Panc1 (cell line): Measurements from ENCODE around the gene NCOA3.

Experiments used
- CTCF ChIP-seq: fragments of 450-650 bp; IDR thresholded peaks from 2 replicates; pipeline ENCODE4 v1.5.1; 2017; ENCODE audit warnings: mild to moderate bottlenecking
- POLR2AphosphoS5 ChIP-seq: IDR thresholded peaks from 2 replicates; pipeline ENCODE4 v1.6.1; 2012; ENCODE audit warnings: mild to moderate bottlenecking, low read depth, low read length, moderate library complexity
- SIN3A ChIP-seq: IDR thresholded peaks from 2 replicates; pipeline ENCODE4 v1.6.1; 2012; ENCODE audit warnings: low read depth, mild to moderate bottlenecking, low read length, moderate library complexity, borderline replicate concordance; ENCODE audit not compliant: insufficient read depth
- TCF7L2 ChIP-seq: IDR thresholded peaks from 2 replicates; pipeline ENCODE4 v1.6.1; 2011; ENCODE audit warnings: mild to moderate bottlenecking, low read depth, low read length, inconsistent platforms

GRCh38 chr20:47559141-47559540 is 57.5 kb downstream of the NCOA3 start:
- TF ChIP-seq CTCF (no peak), POLR2AphosphoS5 (no peak), TCF7L2 (no peak), SIN3A (no peak)
